Neural progenitor cell (in vitro differentiated cells): Measurements from ENCODE around the gene RASGRF2.

Source experiments
- CTCF ChIP-seq: fragments of 200-600 bp; sonication (generic); IDR thresholded peaks from 2 replicates; pipeline ENCODE4 v1.5.1; 2017; ENCODE audit warnings: antibody characterized with exemption, mild to moderate bottlenecking
- EZH2 ChIP-seq: fragments of 200-600 bp; sonication (generic); IDR thresholded peaks from 2 replicates; pipeline ENCODE4 v1.6.1; 2017; ENCODE audit warnings: antibody characterized with exemption, mild to moderate bottlenecking, moderate library complexity
- EZH2phosphoT487 ChIP-seq: fragments of 200-600 bp; sonication (generic); IDR thresholded peaks from 2 replicates; pipeline ENCODE4 v1.6.1; 2017; ENCODE audit warnings: antibody characterized with exemption

GRCh38 chr5:81177061-81177460 lies 216.9 kb downstream of the RASGRF2 start:
- TF ChIP-seq CTCF = no peak
- TF ChIP-seq EZH2 = no peak
- TF ChIP-seq EZH2phosphoT487 = no peak
